SJCRH30 (cell line): ENCODE data around the gene KNDC1. TPM values are rescaled to one million over a fixed set of nuclear protein-coding genes. Genes with fewer than 3 reads are reported as not detected.

Experiments used
- DNase-seq, 2 experiments: peaks; one replicate each; pipeline ENCODE4 v3.0.0-alpha.2; 2015 to 2020
- H3K27ac ChIP-seq: fragments of 250-450 bp; sonication (Bioruptor Pico); 2 replicates; pipeline ENCODE4 v1.5.1; 2020; ENCODE audit warnings: mild to moderate bottlenecking, moderate library complexity
- H3K27me3 ChIP-seq: fragments of 250-450 bp; sonication (Bioruptor Pico); 2 replicates; pipeline ENCODE4 v1.5.1; 2020; ENCODE audit warnings: mild to moderate bottlenecking, moderate library complexity
- H3K36me3 ChIP-seq: fragments of 250-450 bp; sonication (Bioruptor Pico); 2 replicates; pipeline ENCODE4 v1.5.1; 2020; ENCODE audit warnings: mild to moderate bottlenecking, moderate library complexity
- H3K4me1 ChIP-seq: fragments of 250-450 bp; sonication (Bioruptor Pico); 2 replicates; pipeline ENCODE4 v1.5.1; 2020; ENCODE audit warnings: mild to moderate bottlenecking, moderate library complexity
- H3K4me3 ChIP-seq: fragments of 250-450 bp; sonication (Bioruptor Pico); 2 replicates; pipeline ENCODE4 v1.5.1; 2020; ENCODE audit warnings: mild to moderate bottlenecking, moderate library complexity
- H3K9me3 ChIP-seq: fragments of 250-450 bp; sonication (Bioruptor Pico); replicated peaks from 2 replicates; pipeline ENCODE4 v1.5.1; 2020; ENCODE audit warnings: mild to moderate bottlenecking, moderate library complexity
- total RNA-seq: library from RNA; depleted of rRNA; stranded (reverse); fragments of >200 nt; shearing (Covaris generic); gene quantifications from 2 replicates; pipeline ENCODE4 v1.2.3, GENCODE V29; 2014

The KNDC1 gene
- total RNA-seq, 1 experiment from 2014 or later = 1.1 TPM

DNA sequence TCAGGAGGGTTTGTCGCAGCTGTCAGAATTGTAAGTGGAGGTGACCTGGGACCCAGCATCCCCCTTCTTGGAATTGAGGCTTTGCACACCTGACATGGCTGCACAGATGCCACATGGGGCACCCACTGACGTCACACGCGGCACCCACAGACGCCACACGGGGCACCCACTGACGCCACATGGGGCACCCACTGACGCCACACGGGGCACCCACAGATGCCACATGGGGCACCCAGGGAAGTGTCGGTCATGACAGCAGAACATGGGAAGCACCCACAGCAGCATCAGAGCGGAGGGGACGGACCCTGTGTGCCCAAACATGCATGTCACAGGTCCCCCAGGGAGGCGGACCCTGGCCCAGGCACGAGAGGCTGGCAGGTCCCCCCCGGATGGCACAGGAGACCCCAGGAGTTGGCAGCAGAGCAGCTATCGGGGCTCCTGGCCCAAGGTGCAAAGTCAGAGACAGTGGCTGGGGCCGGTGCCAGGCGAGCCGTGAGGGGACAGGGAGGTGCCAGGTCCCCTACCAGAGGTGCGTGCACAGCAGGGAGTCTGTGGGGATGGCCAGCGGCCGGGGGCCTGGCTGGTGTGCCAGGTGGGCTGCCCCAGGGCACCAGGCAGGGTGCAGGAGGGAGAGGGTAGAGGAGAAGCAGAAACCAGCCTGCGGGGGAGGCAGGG, 21.1 kb downstream of the KNDC1 start:
- DNase-seq = no peak
- Histone ChIP-seq H3K9me3 (no peaks in the 10 kb centered on the region), H3K27me3 (no peaks in the 10 kb centered on the region), H3K27ac (no peak overlapping the region), H3K36me3 (no peaks in the 10 kb centered on the region), H3K4me1 (no peaks in the 10 kb centered on the region), H3K4me3 (no peak overlapping the region)

DNA sequence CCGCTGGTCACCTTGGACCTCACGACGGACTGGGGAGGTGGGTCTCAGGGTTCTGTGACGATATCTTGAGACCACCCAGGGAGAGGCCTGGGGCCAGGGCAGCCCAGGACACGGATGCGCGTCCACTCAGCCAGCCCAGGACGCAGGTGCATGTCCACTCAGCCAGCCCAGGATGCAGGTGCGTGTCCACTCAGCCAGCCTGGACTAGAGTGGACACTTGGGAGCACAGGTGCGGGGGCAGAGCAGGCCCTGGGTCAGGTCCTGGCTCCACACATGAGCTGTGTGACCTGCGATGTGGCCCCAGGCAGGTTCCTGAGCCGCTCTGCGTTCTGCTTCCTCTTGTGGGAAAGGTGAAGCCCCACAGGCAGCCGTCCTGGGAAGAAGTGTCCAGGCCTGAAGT, 22.2 kb downstream of the KNDC1 start:
- no peaks in the 10 kb centered on the region; the same call in 1 of the 2 replicates for H3K27me3 ChIP-seq
- DNase-seq = no peak
- H3K4me3 ChIP-seq = no peak overlapping the region
- H3K36me3 ChIP-seq = no peaks in the 10 kb centered on the region
- H3K27ac ChIP-seq = no peak overlapping the region
- no peaks in the 10 kb centered on the region for H3K4me1 ChIP-seq
- no peaks in the 10 kb centered on the region for H3K9me3 ChIP-seq

GRCh38 chr10:133182791-133183645, 23.0 kb downstream of the KNDC1 start:
- Histone ChIP-seq H3K27me3 (no peaks in the 10 kb centered on the region; the same call in 1 of the 2 replicates), H3K36me3 (no peaks in the 10 kb centered on the region), H3K9me3 (no peaks in the 10 kb centered on the region), H3K4me3 (no peak overlapping the region), H3K4me1 (no peaks in the 10 kb centered on the region), H3K27ac (no peak overlapping the region)
- no peak for DNase-seq

GRCh38 chr10:133183646-133184378, 23.8 kb downstream of the KNDC1 start:
- DNase-seq = no peak
- Histone ChIP-seq H3K9me3 (no peaks in the 10 kb centered on the region), H3K27me3 (no peaks in the 10 kb centered on the region; the same call in 1 of the 2 replicates)

GRCh38 chr10:133184591-133185244, 24.7 kb downstream of the KNDC1 start:
- no peak overlapping the region for H3K4me3 ChIP-seq
- H3K9me3 ChIP-seq = no peaks in the 10 kb centered on the region
- no peaks in the 10 kb centered on the region for H3K36me3 ChIP-seq
- H3K4me1 ChIP-seq = no peaks in the 10 kb centered on the region
- DNase-seq = no peak
- no peak overlapping the region for H3K27ac ChIP-seq
- no peaks in the 10 kb centered on the region; the same call in 1 of the 2 replicates for H3K27me3 ChIP-seq

More at GRCh38 chr10:133183646-133184378, 23.8 kb downstream of the KNDC1 start:
- no peak overlapping the region for H3K4me3 ChIP-seq
- no peak overlapping the region for H3K27ac ChIP-seq
- H3K36me3 ChIP-seq = no peaks in the 10 kb centered on the region
- no peaks in the 10 kb centered on the region for H3K4me1 ChIP-seq

DNA sequence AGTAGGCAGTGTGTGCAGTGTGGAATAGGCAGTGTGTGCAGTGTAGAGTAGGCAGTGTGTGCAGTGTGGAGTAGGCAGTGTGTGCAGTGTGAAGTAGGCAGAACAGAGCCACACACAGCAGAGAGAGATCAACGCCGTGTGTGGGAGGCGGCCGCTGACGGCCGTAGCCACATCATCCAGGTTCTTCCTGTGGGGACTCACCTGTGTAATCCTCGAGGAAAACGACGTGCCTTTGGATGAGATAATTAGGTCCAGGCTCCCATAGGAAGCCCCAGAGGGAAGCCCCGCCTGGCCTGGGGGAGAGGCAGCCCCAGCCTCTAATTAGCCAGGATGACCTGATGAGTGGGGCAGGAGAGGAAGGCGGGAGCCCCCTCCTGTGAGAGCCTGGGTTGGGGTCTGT, 25.4 kb downstream of the KNDC1 start:
- no peak overlapping the region for H3K27ac ChIP-seq

GRCh38 chr10:133185916-133186315, 25.9 kb downstream of the KNDC1 start:
- DNase-seq = no peak
- H3K4me1 ChIP-seq = no peaks in the 10 kb centered on the region
- H3K36me3 ChIP-seq = no peaks in the 10 kb centered on the region
- H3K27me3 ChIP-seq = no peaks in the 10 kb centered on the region; the same call in 1 of the 2 replicates
- no peak overlapping the region for H3K4me3 ChIP-seq
- H3K27ac ChIP-seq = no peak overlapping the region
- no peaks in the 10 kb centered on the region for H3K9me3 ChIP-seq

More for the DNA sequence above, 25.4 kb downstream of the KNDC1 start:
- Histone ChIP-seq H3K4me3 (no peak overlapping the region), H3K27me3 (no peaks in the 10 kb centered on the region; the same call in 1 of the 2 replicates), H3K4me1 (no peaks in the 10 kb centered on the region), H3K9me3 (no peaks in the 10 kb centered on the region), H3K36me3 (no peaks in the 10 kb centered on the region)
- no peak for DNase-seq

DNA sequence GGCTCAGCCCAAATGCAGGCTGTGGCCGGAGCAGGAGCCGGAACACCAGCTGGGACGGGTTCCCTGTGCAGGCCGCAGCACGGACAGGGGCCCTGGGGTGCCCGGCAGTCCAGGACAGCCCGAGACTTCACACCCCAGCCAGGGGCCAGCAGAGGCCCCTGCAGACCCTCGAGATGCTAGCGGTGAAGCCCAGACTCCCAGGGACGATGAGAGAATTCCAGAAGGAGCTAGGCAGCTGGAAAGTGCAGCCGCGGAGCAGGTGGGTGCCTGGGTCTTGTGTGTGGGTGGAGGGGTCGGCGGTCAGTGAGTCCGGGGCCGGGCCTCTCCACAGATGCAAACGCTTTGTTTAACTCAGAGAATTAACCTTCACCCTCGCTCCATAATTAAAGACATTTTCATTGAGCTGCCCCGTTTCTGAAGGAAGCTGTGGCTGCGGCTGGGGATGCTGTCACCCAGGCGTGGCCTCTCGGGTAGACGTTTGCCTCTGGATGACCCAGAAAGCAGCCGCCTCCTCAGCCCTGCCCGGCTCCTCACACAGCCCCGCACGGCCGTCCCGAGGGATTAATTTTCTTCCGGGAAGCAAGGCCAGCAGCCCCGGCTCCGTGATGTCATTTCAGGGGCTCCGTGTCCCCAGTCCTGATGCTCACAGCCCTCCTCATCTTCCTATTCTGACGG, 26.5 kb downstream of the KNDC1 start:
- H3K9me3 ChIP-seq = no peaks in the 10 kb centered on the region
- no peak overlapping the region for H3K27ac ChIP-seq
- peak; percentile 20 to 34 for DNase-seq
- H3K27me3 ChIP-seq = no peaks in the 10 kb centered on the region; the same call in 1 of the 2 replicates
- H3K4me1 ChIP-seq = no peaks in the 10 kb centered on the region
- H3K36me3 ChIP-seq = no peaks in the 10 kb centered on the region
- H3K4me3 ChIP-seq = no peak overlapping the region

DNA sequence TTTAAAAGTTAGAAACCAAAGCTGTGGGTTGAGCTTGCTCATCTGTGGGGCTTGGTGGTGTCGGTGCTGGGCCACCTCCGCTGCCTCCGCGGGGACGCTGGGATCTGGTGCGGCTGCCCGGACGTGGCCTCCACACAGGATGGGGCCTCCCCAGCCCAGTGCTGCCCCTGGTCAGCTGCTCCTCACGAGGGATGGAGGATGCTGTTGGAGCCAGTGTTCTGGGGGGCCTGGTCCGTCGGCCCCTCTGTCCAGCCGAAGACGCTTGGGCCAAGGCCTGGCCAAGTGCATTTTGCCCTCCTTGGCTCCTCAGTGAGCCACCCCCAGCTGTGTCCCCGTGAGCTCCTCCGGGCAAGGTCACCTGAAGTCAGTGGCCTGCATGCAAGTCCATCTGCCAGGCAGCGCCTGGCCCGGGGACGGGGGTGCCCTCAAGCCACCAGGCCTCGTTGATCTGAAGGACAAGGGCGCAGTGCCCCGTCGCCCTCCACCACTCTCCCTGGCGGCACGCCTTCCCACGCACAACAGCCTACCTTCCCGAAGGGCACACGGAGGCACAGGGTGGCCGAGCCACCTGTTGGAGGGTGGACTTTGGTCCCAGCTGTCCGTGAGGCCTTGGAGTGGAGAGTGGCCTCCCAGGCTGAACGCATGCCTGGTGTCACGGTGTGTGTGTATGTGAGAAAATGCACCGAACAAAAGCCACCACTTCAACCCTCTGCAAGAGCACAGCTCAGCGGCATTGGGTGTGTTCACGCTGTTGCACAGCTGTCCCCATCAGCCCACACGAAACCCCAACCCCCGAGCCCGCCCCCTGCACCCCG, 27.3 kb downstream of the KNDC1 start:
- no peak overlapping the region for H3K4me3 ChIP-seq
- H3K27me3 ChIP-seq = no peaks in the 10 kb centered on the region; the same call in 1 of the 2 replicates
- H3K9me3 ChIP-seq = no peaks in the 10 kb centered on the region
- H3K4me1 ChIP-seq = no peaks in the 10 kb centered on the region
- no peaks in the 10 kb centered on the region for H3K36me3 ChIP-seq
- H3K27ac ChIP-seq = no peak overlapping the region
- no peak for DNase-seq

- DNase-seq = no peak
- Histone ChIP-seq H3K9me3 (no peaks in the 10 kb centered on the region), H3K27ac (no peak overlapping the region), H3K27me3 (no peaks in the 10 kb centered on the region; the same call in 1 of the 2 replicates), H3K4me3 (no peak overlapping the region), H3K36me3 (no peaks in the 10 kb centered on the region), H3K4me1 (no peaks in the 10 kb centered on the region)
Observed at GRCh38 chr10:133187906-133188681, 28.1 kb downstream of the KNDC1 start.

DNA sequence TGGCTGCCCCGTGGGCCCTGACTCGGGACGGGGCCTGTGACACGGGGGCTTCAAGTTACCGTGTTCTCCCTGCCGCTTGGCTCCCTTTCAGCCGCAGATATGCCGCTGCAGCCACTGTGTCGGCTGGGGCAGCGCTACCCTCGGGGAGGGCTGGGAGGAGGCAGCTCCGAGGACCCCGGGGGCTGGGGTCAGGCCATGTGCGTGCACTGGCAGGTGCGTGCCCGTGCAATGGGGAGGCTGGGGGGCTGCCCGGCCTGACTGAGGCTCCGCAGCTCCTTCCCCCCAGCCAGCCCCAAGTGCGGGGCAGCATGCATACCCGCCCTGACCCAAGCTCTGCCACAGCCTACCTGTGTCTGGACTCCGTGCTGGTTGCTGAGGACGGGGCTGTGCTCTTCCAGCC, 29.2 kb downstream of the KNDC1 start:
- Histone ChIP-seq H3K36me3 (no peaks in the 10 kb centered on the region), H3K4me3 (no peak overlapping the region), H3K4me1 (no peaks in the 10 kb centered on the region), H3K27me3 (no peaks in the 10 kb centered on the region; the same call in 1 of the 2 replicates), H3K27ac (no peak overlapping the region), H3K9me3 (no peaks in the 10 kb centered on the region)
- DNase-seq = no peak

DNA sequence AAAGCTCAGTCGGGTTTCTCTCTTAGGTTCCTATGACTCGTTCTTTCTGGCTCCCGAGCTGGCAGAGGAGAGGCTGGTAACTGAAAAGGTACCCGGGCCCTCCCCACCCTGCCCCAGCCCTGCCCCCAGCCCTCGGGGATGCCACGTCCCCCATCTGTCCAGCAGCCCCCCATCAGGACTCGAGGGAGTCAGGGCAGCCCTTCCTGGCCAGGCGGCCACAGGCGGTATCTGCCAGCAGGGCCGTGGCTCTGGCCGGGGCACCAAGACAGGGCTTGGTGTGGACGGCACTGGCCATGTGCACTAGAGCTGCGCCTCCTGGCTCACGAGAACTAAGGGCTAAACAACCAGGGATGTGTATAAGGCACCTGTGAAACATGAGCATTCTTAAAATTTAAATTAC, 29.7 kb downstream of the KNDC1 start:
- no peak for DNase-seq
- Histone ChIP-seq H3K27me3 (no peaks in the 10 kb centered on the region; the same call in 1 of the 2 replicates), H3K4me3 (no peak overlapping the region), H3K27ac (no peak overlapping the region), H3K36me3 (no peaks in the 10 kb centered on the region), H3K9me3 (no peaks in the 10 kb centered on the region), H3K4me1 (no peaks in the 10 kb centered on the region)

DNA sequence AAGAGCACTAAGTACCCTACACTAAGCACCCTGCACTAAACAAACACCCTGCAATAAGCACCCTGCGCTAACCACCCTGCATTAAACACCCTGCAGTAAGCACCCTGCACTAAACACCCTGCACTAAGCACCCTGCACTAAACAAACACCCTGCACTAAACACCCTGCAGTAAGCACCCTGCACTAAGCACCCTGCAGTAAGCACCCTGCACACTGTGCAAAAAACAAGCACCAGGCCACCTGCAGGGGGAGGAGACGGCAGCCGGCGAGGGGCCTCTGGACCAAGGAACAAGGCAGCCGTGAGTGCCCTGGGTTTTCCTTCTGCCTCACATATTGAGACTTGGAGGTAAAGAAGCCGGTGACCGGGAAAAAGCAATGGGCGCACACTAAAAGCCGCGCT, 30.2 kb downstream of the KNDC1 start:
- Histone ChIP-seq H3K9me3 (no peaks in the 10 kb centered on the region), H3K4me3 (no peak overlapping the region), H3K27ac (no peak overlapping the region), H3K36me3 (no peaks in the 10 kb centered on the region), H3K4me1 (no peaks in the 10 kb centered on the region), H3K27me3 (no peaks in the 10 kb centered on the region; the same call in 1 of the 2 replicates)
- no peak for DNase-seq
